ENCODE data around the gene C10orf143.

C10orf143 gene

DNA sequence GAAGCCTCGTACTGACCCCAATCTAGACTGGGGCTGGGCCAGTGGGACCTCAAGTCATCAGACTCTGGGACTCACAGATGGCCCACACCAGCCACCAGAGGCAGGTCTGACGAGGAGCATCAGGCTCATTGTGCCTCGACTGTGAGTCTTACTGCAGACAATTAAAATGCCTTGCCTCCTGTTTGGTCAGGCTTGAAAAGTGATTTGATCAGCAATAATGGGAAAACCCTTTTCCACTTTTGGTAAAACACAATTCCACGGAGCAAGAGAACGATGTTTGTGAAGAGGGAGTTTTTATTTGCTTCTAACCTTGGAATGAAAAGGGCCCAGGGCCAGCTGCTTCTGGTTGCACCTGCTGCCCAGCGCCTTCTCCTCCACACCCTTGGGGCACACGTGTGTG lies 43.9 kb downstream of the C10orf143 start:
- no peak overlapping the region for H3K4me3 ChIP-seq (ENCODE audit: low read length)
- TF ChIP-seq, protein P1, sequence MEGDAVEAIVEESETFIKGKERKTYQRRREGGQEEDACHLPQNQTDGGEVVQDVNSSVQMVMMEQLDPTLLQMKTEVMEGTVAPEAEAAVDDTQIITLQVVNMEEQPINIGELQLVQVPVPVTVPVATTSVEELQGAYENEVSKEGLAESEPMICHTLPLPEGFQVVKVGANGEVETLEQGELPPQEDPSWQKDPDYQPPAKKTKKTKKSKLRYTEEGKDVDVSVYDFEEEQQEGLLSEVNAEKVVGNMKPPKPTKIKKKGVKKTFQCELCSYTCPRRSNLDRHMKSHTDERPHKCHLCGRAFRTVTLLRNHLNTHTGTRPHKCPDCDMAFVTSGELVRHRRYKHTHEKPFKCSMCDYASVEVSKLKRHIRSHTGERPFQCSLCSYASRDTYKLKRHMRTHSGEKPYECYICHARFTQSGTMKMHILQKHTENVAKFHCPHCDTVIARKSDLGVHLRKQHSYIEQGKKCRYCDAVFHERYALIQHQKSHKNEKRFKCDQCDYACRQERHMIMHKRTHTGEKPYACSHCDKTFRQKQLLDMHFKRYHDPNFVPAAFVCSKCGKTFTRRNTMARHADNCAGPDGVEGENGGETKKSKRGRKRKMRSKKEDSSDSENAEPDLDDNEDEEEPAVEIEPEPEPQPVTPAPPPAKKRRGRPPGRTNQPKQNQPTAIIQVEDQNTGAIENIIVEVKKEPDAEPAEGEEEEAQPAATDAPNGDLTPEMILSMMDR (conservative IDR thresholded peaks at IDR 0.05; ENCODE audit: low read length), result no peak

DNA sequence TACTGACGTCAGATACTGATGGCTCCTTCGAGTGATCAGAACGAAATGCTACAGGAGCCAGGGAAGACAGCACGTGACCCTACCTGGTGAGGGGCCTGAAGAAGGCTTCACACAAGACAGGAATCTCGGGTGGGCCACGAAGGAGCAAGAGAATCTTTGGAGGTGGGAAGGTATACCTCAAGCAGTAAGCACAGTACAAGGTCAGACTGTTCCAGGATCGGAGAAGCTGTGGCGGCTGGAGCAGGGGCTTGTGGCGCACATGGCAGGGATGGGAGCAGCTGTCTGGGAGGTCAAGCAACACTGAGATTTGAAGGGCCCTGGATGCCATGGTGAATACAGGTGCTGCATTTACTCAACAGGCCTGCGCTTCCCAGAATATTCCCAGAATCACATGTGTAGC lies 45.4 kb downstream of the C10orf143 start:
- TF ChIP-seq, protein P1 (conservative IDR thresholded peaks at IDR 0.05; ENCODE audit: low read length), result no peak
- no peak for DNase-seq (ENCODE audit: low read depth)
- no peak overlapping the region for H3K4me3 ChIP-seq (ENCODE audit: low read length)

More for the DNA sequence above, 43.9 kb downstream of the C10orf143 start:
- DNase-seq (ENCODE audit: low read depth), result no peak

DNA sequence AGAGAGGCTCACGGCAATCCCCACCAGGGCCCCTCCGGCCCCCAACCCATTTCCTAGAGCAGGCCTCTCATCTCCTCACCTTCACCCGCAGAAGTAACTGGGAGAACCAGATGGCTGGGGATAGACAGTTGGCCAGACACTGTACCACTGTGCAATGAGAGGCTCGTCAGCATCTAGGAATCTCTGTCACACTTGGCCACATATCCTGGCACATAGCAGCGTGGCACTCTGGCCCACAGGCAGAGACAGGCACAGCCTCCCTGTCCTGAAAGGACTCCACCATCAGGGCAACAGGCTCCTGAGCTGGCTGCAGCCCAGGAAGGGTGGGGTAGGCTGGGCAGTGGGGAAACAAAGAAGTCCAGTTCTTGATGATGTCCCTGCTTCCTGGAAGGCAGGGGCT lies 45.8 kb downstream of the C10orf143 start:
- TF ChIP-seq, protein P1 (conservative IDR thresholded peaks at IDR 0.05; ENCODE audit: low read length), result no peak
- H3K4me3 ChIP-seq (ENCODE audit: low read length), result no peak overlapping the region
- no peak for DNase-seq (ENCODE audit: low read depth)

DNA sequence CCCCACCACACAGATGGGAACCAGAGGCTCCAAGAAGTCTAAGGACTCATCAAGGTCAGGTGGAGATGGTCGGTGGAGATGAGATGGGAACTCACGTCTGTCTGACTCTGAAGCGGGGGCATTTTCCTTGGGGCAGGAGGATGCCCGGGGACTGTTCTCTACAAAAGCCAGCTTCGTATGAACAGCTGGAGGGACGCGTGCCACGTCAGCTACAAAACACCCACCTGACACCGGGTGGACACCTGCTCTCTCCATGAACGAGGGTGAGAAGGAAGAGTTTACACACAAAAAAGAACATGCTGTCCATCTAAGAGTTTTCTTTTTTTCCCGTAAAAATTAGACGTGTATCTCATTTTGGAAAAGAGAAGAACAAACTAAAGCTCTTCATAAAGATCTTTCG lies 47.7 kb downstream of the C10orf143 start:
- H3K4me3 ChIP-seq (ENCODE audit: low read length), result no peak overlapping the region
- DNase-seq (ENCODE audit: low read depth), result no peak
- TF ChIP-seq, protein P1 (conservative IDR thresholded peaks at IDR 0.05; ENCODE audit: low read length), result no peak

DNA sequence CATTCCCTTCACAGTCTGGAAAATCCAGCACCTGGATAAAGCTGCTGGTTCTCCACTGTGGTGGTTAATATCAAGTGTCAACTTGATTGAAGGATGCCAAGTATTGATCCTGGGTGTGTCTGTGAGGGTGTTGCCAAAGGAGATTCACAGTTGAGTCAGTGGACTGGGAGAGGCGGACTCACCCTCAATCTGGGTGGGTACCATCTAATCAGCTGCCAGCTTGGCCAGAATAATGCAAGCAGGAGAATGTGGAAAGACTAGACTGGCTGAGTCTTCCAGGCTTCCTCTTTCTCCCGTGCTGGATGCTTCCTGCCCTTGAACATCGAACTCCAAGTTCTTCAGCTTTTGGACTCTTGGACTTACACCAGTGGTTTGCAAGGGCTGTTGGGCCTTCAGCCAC lies 48.4 kb downstream of the C10orf143 start:
- H3K4me3 ChIP-seq (ENCODE audit: low read length), result no peak overlapping the region
- DNase-seq (ENCODE audit: low read depth), result no peak
- TF ChIP-seq, protein P1 (conservative IDR thresholded peaks at IDR 0.05; ENCODE audit: low read length), result no peak

DNA sequence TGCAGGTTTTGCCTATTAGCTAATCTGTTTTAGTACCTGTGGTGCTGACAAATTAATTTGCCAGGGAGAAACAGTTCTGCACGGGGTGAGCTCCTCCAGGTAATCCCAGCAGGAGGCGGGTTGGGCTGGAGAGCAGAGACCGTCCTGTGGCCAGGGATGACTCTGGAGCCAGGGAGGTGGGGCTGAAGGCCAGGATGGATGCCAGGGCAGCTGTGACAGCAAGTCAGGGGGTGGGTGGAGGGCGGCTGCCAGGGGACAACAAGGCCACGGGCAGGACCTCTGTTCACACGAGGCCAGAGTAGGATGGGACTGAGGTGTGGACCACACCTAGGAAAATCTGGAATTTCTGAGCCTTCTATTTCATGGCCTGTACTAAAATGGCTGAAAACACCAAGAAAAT lies 48.9 kb downstream of the C10orf143 start:
- TF ChIP-seq, protein P1 (conservative IDR thresholded peaks at IDR 0.05; ENCODE audit: low read length), result no peak
- H3K4me3 ChIP-seq (ENCODE audit: low read length), result no peak overlapping the region
- no peak for DNase-seq (ENCODE audit: low read depth)

DNA sequence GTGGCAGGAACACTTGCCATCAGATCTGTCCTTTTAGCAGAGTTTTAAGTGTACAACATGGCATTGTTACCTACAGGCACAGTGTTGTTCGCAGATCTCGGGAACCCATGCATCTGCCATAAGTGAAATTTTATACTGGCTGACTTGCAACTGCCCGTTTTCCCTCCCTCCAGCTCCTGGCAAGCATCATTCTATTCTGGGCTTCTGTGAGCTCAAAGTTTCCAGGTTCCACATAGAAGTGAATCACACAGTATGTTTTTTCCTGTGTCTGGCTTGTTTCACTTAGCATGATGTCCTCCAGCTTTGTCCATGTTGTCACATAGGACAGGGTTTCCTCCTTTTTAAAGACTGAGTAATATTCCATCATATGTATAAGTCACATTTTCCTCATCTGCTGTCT lies 56.6 kb downstream of the C10orf143 start:
- TF ChIP-seq, protein P1 (conservative IDR thresholded peaks at IDR 0.05; ENCODE audit: low read length), result no peak
- DNase-seq (ENCODE audit: low read depth), result no peak
- H3K4me3 ChIP-seq (ENCODE audit: low read length), result no peak overlapping the region

Data from AG10803 (cell line).